B cell (primary cell): ENCODE measurements around the gene CHIA. TPM values are rescaled to one million over a fixed set of nuclear protein-coding genes. Genes with fewer than 3 reads are reported as not detected.

Experiments
- ATAC-seq: fragments of 200-7000 bp; cut with Tn5 transposase; one replicate; pipeline ENCODE4 v1.10.0; 2021; ENCODE audit warnings: low read depth, mild to moderate bottlenecking, moderate number of reproducible peaks, moderate library complexity
- CTCF ChIA-PET: fragments of 350-600 bp; sonication (Branson Sonifier 250); formaldehyde crosslinking; loops from one replicate; lab custom pipeline; 2021; ENCODE audit warnings: antibody characterized with exemption, inconsistent platforms; lab: Charles Lee
- POLR2A ChIA-PET: fragments of 350-600 bp; sonication (Branson Sonifier 250); formaldehyde crosslinking; loops from one replicate; lab custom pipeline; 2021; ENCODE audit warnings: antibody characterized with exemption; lab: Charles Lee
- DNase-seq: peaks from one replicate; pipeline ENCODE4 v3.0.0; 2013
- H2AFZ ChIP-seq: 2 replicates; pipeline ENCODE4 v1.6.1; 2012; ENCODE audit warnings: mild to moderate bottlenecking, low read depth, low read length; ENCODE audit not compliant: insufficient read depth, poor library complexity, severe bottlenecking
- H3K27ac ChIP-seq, 2 donors: 1 replicate in 1 of 2; 2 replicates in 1 of 2; pipeline ENCODE4 v1.5.1; 2012 to 2013; ENCODE audit warnings: low read length in 2 of 2, mild to moderate bottlenecking in 2 of 2, moderate library complexity in 1 of 2
- H3K27me3 ChIP-seq, 4 experiments: fragments of 200-600 bp in 1 of 4; sonication (generic) in 1 of 4; replicated peaks in 1 of 4; 1 replicate in 2 of 4; 2 replicates in 2 of 4; pipeline versions ENCODE4 v1.6.1 to v1.7.0; 2013 to 2016; ENCODE audit warnings: low read length in 3 of 4, mild to moderate bottlenecking in 2 of 4, mixed read lengths in 1 of 4, moderate library complexity in 1 of 4; ENCODE audit not compliant: insufficient read depth in 4 of 4, control insufficient read depth in 3 of 4; ENCODE audit errors: control extremely low read depth in 1 of 4
- H3K36me3 ChIP-seq, 2 experiments: replicated peaks in 1 of 2; 1 replicate in 1 of 2; 2 replicates in 1 of 2; pipeline versions ENCODE4 v1.6.1 to v1.7.1; 2013; ENCODE audit warnings: low read length in 1 of 2; ENCODE audit not compliant: insufficient read depth in 2 of 2, control insufficient read depth in 1 of 2; ENCODE audit errors: control extremely low read depth in 1 of 2, extremely low read depth in 1 of 2
- H3K4me1 ChIP-seq, 2 donors: fragments of 200-600 bp in 1 of 2; sonication (generic) in 1 of 2; 1 replicate in 1 of 2; 2 replicates in 1 of 2; pipeline versions ENCODE4 v1.5.1 to v1.6.1; 2013 to 2017; ENCODE audit warnings: low read length in 2 of 2; ENCODE audit not compliant: control insufficient read depth in 2 of 2, insufficient read depth in 2 of 2
- H3K4me2 ChIP-seq: replicated peaks from 2 replicates; pipeline ENCODE3; 2012; ENCODE audit warnings: mild to moderate bottlenecking, low read depth, low read length; ENCODE audit not compliant: poor library complexity, severe bottlenecking
- H3K4me3 ChIP-seq, 5 experiments: fragments of 200-600 bp in 1 of 5; sonication (generic) in 1 of 5; 1 replicate in 3 of 5; 2 replicates in 2 of 5; pipeline versions ENCODE4 v1.5.1 to v1.7.0; 2011 to 2016; ENCODE audit warnings: low read length in 4 of 5, mild to moderate bottlenecking in 4 of 5, low read depth in 2 of 5, control low read depth in 1 of 5, moderate library complexity in 1 of 5; ENCODE audit not compliant: insufficient read depth in 1 of 5; ENCODE audit errors: control extremely low read depth in 1 of 5, extremely low read depth in 1 of 5
- H3K79me2 ChIP-seq: fragments of 200-600 bp; sonication (generic); one replicate; pipeline ENCODE4 v1.6.0; 2016; ENCODE audit warnings: low read length; ENCODE audit not compliant: control insufficient read depth, insufficient read depth
- H3K9ac ChIP-seq: fragments of 200-600 bp; sonication (generic); 2 replicates; pipeline ENCODE4 v1.6.1; 2017; ENCODE audit warnings: mild to moderate bottlenecking, low read length, moderate library complexity
- H3K9me3 ChIP-seq, 3 donors: one replicate each; pipeline versions ENCODE4 v1.6.1 to v1.7.1; 2013; ENCODE audit warnings: low read length in 2 of 3; ENCODE audit not compliant: control insufficient read depth in 2 of 3, insufficient read depth in 1 of 3; ENCODE audit errors: control extremely low read depth in 1 of 3
- H4K20me1 ChIP-seq: 2 replicates; pipeline ENCODE4 v1.6.0; 2012; ENCODE audit warnings: mild to moderate bottlenecking, low read length; ENCODE audit not compliant: insufficient read depth, control insufficient read depth, poor library complexity, severe bottlenecking
- H3K27ac Mint-ChIP-seq: one replicate; pipeline ENCODE4 v1.8.0; 2021; ENCODE audit warnings: mixed read lengths
- H3K27me3 Mint-ChIP-seq: one replicate; pipeline ENCODE4 v1.8.0; 2021; ENCODE audit warnings: mixed read lengths
- H3K4me1 Mint-ChIP-seq: one replicate; pipeline ENCODE4 v1.8.0; 2021; ENCODE audit warnings: mixed read lengths
- H3K4me3 Mint-ChIP-seq: one replicate; pipeline ENCODE4 v1.8.0; 2021; ENCODE audit warnings: mixed read lengths
- H3K9me3 Mint-ChIP-seq: one replicate; pipeline ENCODE4 v1.8.0; 2022; ENCODE audit warnings: mixed read lengths; ENCODE audit not compliant: insufficient read depth
- CTCF ChIP-seq: fragments of 200-600 bp; IDR thresholded peaks from one replicate; pipeline ENCODE4 v1.8.0; 2022; ENCODE audit warnings: antibody characterized with exemption, mild to moderate bottlenecking
- EZH2 ChIP-seq: IDR thresholded peaks from 2 replicates; pipeline ENCODE4 v1.6.1; 2012; ENCODE audit warnings: borderline replicate concordance, low read depth, mild to moderate bottlenecking, moderate library complexity, low read length; ENCODE audit not compliant: insufficient read depth, poor library complexity, severe bottlenecking
- WGBS: methylation state at CpG from one replicate; pipeline ENCODE4 v1.1.5; 2013; ENCODE audit warnings: missing lambda C conversion rate; ENCODE audit not compliant: insufficient coverage; 5-methylcytosine and 5-hydroxymethylcytosine counted together
- intact Hi-C: fragments of 100-400 bp; cut with micrococcal nuclease; formaldehyde crosslinking; loops from one replicate; pipeline ENCODE4 v1.10.0; 2022
- polyA plus RNA-seq: library from polyadenylated mRNA; depleted of rRNA; stranded (reverse); fragments of >200 nt; gene quantifications from 2 replicates; pipeline ENCODE4 v1.2.3, GENCODE V29; 2012
- total RNA-seq, 2 donors: library from RNA; stranded (reverse); fragments of 120-200 nt in 1 of 2; gene quantifications; 1 replicate in 1 of 2; 2 replicates in 1 of 2; pipeline versions ENCODE4 v1.2.3 to v1.2.4, GENCODE V29; 2013 to 2022

Gene CHIA
- total and polyA plus RNA-seq, 2 donors (not counting 1 experiment from before 2014, with no cell fraction given): not detected

- Histone ChIP-seq H3K36me3 (no peaks in the 10 kb centered on the region), H3K4me2 (no peak overlapping the region), H3K9me3 (no peaks in the 10 kb centered on the region), H3K27me3 (peaks cover 0 to 2% (median 0%) of the 10 kb centered on the region in 4 experiments), H3K79me2 (no peaks in the 10 kb centered on the region), H3K4me3 (no peak overlapping the region), H3K27ac (no peak overlapping the region), H3K9ac (no peak overlapping the region), H4K20me1 (no peaks in the 10 kb centered on the region), H3K4me1 (no peaks in the 10 kb centered on the region), H2AFZ (no peak overlapping the region)
- no peak overlapping the region for H3K4me3 Mint-ChIP-seq
- CTCF ChIA-PET: no interaction called here
- 71% methylated on average over 3 of the region's 5 CpGs for WGBS
- no peaks in the 10 kb centered on the region for H3K9me3 Mint-ChIP-seq
- H3K4me1 Mint-ChIP-seq: no peaks in the 10 kb centered on the region
- intact Hi-C loops: no loop called here
- POLR2A ChIA-PET: no interaction called here
- ATAC-seq (no peak), DNase-seq (no peak)
- H3K27me3 Mint-ChIP-seq: no peaks in the 10 kb centered on the region
- TF ChIP-seq CTCF (no peak), EZH2 (no peak)
- no peak overlapping the region for H3K27ac Mint-ChIP-seq
Measured at GRCh38 chr1:111289371-111289770, 1.3 kb upstream of the CHIA start.

GRCh38 chr1:111290104-111290503, 547 bp upstream of the CHIA start:
- H3K9ac ChIP-seq: no peak overlapping the region
- peaks cover 0 to 2% (median 0%) of the 10 kb centered on the region in 4 experiments for H3K27me3 ChIP-seq
- H3K4me1 ChIP-seq: no peaks in the 10 kb centered on the region
- H4K20me1 ChIP-seq: no peaks in the 10 kb centered on the region
- no peak overlapping the region for H2AFZ ChIP-seq
- POLR2A ChIA-PET: no interaction called here
- no peaks in the 10 kb centered on the region for H3K9me3 ChIP-seq
- no peak overlapping the region for H3K4me3 ChIP-seq
- CTCF ChIA-PET: no interaction called here
- no peaks in the 10 kb centered on the region for H3K79me2 ChIP-seq
- DNase-seq (no peak), ATAC-seq (no peak)
- H3K27ac Mint-ChIP-seq: no peak overlapping the region
- TF ChIP-seq CTCF: no peak
- no peak for TF ChIP-seq EZH2
- WGBS: 96% methylated on average over 2 of the region's 3 CpGs
- H3K27ac ChIP-seq: no peak overlapping the region
- no peak overlapping the region for H3K4me3 Mint-ChIP-seq
- H3K27me3 Mint-ChIP-seq: no peaks in the 10 kb centered on the region
- H3K4me1 Mint-ChIP-seq: no peaks in the 10 kb centered on the region
- H3K36me3 ChIP-seq: no peaks in the 10 kb centered on the region
- H3K4me2 ChIP-seq: no peak overlapping the region
- intact Hi-C loops: no loop called here
- no peaks in the 10 kb centered on the region for H3K9me3 Mint-ChIP-seq
